ENCODE results near the gene TFCP2L1.

- TF ChIP-seq, protein P1, sequence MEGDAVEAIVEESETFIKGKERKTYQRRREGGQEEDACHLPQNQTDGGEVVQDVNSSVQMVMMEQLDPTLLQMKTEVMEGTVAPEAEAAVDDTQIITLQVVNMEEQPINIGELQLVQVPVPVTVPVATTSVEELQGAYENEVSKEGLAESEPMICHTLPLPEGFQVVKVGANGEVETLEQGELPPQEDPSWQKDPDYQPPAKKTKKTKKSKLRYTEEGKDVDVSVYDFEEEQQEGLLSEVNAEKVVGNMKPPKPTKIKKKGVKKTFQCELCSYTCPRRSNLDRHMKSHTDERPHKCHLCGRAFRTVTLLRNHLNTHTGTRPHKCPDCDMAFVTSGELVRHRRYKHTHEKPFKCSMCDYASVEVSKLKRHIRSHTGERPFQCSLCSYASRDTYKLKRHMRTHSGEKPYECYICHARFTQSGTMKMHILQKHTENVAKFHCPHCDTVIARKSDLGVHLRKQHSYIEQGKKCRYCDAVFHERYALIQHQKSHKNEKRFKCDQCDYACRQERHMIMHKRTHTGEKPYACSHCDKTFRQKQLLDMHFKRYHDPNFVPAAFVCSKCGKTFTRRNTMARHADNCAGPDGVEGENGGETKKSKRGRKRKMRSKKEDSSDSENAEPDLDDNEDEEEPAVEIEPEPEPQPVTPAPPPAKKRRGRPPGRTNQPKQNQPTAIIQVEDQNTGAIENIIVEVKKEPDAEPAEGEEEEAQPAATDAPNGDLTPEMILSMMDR (conservative IDR thresholded peaks at IDR 0.05; ENCODE audit: low read depth, low read length): no peak
- no peak for TF ChIP-seq RFX5 (IDR thresholded peaks at IDR 0.05; ENCODE audit: low read depth, low read length)
- no peak for TF ChIP-seq POLR2A (IDR thresholded peaks at IDR 0.05; ENCODE audit: low read depth, low read length)
- no peak for TF ChIP-seq CEBPB (IDR thresholded peaks at IDR 0.05; ENCODE audit: low read depth, low read length)
These were observed 18.7 kb upstream of the TFCP2L1 start for GRCh38 chr2:121303531-121304263.
